ENCODE data around the gene CDC42. TPM values are rescaled to one million over a fixed set of nuclear protein-coding genes. Genes with fewer than 3 reads are reported as not detected.

CDC42 gene
- total RNA-seq, 6 experiments from 2014 or later, result 74.4 to 128 (median 95.9) TPM

GRCh38 chr1:22111620-22112019 is 59.1 kb downstream of the CDC42 start:
- no peaks in the 10 kb centered on the region for H3K9me3 ChIP-seq
- no peaks in the 10 kb centered on the region for H3K4me1 ChIP-seq
- H3K27ac ChIP-seq, result no peak overlapping the region
- DNase-seq, result no peak
- no peak for ATAC-seq
- intact Hi-C loops (cut with DNase I), result no loop called here
- WGBS (ENCODE audit: insufficient coverage, low coverage, low lambda C conversion rate, missing lambda C conversion rate), result 83% methylated on average over 3 of the region's 3 CpGs
- no peaks in the 10 kb centered on the region for H3K36me3 ChIP-seq
- H3K4me3 ChIP-seq, result no peak overlapping the region
- H3K27me3 ChIP-seq, result no peaks in the 10 kb centered on the region
- no peak for TF ChIP-seq CTCF (IDR thresholded peaks at IDR 0.05)
- TF ChIP-seq POLR2A (IDR thresholded peaks at IDR 0.05), result no peak

GRCh38 chr1:22112554-22112953 is 60.0 kb downstream of the CDC42 start:
- no peak for TF ChIP-seq CTCF (IDR thresholded peaks at IDR 0.05)
- no peak for TF ChIP-seq POLR2A (IDR thresholded peaks at IDR 0.05)
- intact Hi-C loops (cut with DNase I), result no loop called here
- no peak for ATAC-seq
- no peaks in the 10 kb centered on the region for H3K9me3 ChIP-seq
- no peak overlapping the region for H3K4me3 ChIP-seq
- H3K4me1 ChIP-seq, result no peaks in the 10 kb centered on the region
- no peaks in the 10 kb centered on the region for H3K36me3 ChIP-seq
- no peak for DNase-seq
- no peaks in the 10 kb centered on the region for H3K27me3 ChIP-seq
- 60% methylated on average over 1 of the region's 3 CpGs for WGBS (ENCODE audit: insufficient coverage, low coverage, low lambda C conversion rate, missing lambda C conversion rate)
- H3K27ac ChIP-seq, result no peak overlapping the region

GRCh38 chr1:22114083-22115012 is 61.8 kb downstream of the CDC42 start:
- Histone ChIP-seq H3K27me3 (no peaks in the 10 kb centered on the region), H3K9me3 (no peaks in the 10 kb centered on the region), H3K4me3 (no peak overlapping the region), H3K4me1 (no peaks in the 10 kb centered on the region), H3K27ac (no peak overlapping the region), H3K36me3 (no peaks in the 10 kb centered on the region)
- 71% methylated on average over 6 of the region's 18 CpGs for WGBS (ENCODE audit: insufficient coverage, low coverage, low lambda C conversion rate, missing lambda C conversion rate)
- intact Hi-C loops (cut with DNase I), result no loop called here
- ATAC-seq (peak in 2 of 4 donors; percentile 19 to 23), DNase-seq (peak in 1 of 3 donors; percentile 45)
- TF ChIP-seq POLR2A (IDR thresholded peaks at IDR 0.05) (no peak), CTCF (IDR thresholded peaks at IDR 0.05) (no peak)

- Histone ChIP-seq H3K9me3 (no peaks in the 10 kb centered on the region), H3K27ac (no peak overlapping the region), H3K4me3 (no peak overlapping the region), H3K27me3 (no peaks in the 10 kb centered on the region), H3K36me3 (no peaks in the 10 kb centered on the region), H3K4me1 (no peaks in the 10 kb centered on the region)
- no peak for ATAC-seq
- TF ChIP-seq POLR2A (IDR thresholded peaks at IDR 0.05) (no peak), CTCF (IDR thresholded peaks at IDR 0.05) (no peak)
- 73% methylated on average over 6 of the region's 6 CpGs for WGBS (ENCODE audit: insufficient coverage, low coverage, low lambda C conversion rate, missing lambda C conversion rate)
- intact Hi-C loops (cut with DNase I), result no loop called here
- DNase-seq, result no peak
These were observed 62.8 kb downstream of the CDC42 start for GRCh38 chr1:22115286-22115685.
